HG03175 (cell line): ENCODE measurements around the gene NRG4.
A peak's percentile ranks its signal among the peaks of the same experiment; 100 is the strongest.
"Not testable (repeated sequence)": the region's sequence is repeated elsewhere in the genome, so short reads cannot be mapped to it uniquely, and the experiment has no call there.

Source experiments
- ATAC-seq: cut with Tn5 transposase; IDR thresholded peaks from one replicate; pipeline ENCODE4 v1.9.1; 2021; ENCODE audit warnings: mild to moderate bottlenecking, moderate library complexity; ENCODE audit not compliant: unreplicated experiment

NRG4 gene, protein sequence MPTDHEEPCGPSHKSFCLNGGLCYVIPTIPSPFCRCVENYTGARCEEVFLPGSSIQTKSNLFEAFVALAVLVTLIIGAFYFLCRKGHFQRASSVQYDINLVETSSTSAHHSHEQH

DNA sequence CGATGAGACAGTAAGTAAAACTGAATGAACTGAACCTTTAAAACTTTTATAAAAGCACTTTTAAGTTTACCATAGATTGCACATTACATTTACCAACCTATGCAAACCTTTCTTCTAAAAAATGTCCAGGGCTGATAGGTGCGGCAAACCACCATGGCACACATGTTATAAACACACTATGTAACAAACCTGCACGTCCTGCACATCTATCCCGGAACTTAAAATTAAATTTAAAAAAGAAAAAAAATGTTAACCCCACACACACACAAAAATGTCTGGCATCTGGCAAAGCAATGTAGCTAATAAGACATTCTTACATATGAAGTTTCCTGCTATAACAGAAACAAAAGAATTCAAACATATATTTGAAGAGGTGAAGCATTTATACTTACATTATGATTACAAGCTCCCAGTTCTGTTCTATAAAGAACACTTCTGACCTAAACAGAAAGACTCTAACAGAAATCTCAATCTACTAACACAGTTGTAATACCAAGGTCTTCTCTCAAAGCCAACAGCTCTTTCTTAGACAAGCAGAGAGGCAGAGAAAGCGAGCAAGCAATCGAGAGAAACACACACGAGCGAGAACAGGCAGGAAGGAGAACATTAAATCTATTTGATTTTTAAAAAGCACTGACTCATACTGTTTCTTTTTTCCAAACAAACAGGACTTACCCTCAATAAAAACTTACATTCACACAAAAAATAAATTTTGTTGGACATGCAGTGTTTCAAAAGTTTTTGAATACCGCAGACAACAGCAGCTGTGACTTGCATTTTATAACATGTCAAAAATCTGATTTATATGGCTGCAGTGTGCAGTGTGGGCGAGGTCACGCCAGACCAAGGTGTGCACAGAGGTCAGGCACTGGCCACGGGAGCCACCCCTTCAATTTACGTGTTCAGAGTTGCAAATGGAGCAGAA, at the start of gene NRG4:
Gene NRG4 (minus strand): TSS at position 798 of the 925 bp plus-strand sequence. CDS start 1,194 bp downstream, outside the sequence.
- no peak for ATAC-seq

DNA sequence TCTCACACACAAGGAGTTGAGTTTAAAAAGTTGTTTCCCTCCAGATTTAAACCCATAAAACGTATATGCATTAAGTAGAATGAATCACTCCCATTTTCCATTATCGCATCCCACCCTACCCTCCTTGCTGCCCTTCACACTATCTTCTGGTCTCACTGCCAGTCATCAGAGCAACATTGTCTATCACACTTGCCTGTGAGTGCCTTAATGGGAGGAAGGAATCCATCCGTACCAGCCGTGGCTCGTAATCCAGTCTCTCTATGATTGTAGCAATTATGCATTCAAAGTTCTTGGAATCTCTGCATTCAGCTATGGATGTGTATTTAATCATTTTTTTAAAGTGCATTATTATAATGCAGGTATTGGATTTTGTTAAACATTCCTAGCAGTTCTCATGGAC, 49.5 kb upstream of the NRG4 start:
- no peak for ATAC-seq

DNA sequence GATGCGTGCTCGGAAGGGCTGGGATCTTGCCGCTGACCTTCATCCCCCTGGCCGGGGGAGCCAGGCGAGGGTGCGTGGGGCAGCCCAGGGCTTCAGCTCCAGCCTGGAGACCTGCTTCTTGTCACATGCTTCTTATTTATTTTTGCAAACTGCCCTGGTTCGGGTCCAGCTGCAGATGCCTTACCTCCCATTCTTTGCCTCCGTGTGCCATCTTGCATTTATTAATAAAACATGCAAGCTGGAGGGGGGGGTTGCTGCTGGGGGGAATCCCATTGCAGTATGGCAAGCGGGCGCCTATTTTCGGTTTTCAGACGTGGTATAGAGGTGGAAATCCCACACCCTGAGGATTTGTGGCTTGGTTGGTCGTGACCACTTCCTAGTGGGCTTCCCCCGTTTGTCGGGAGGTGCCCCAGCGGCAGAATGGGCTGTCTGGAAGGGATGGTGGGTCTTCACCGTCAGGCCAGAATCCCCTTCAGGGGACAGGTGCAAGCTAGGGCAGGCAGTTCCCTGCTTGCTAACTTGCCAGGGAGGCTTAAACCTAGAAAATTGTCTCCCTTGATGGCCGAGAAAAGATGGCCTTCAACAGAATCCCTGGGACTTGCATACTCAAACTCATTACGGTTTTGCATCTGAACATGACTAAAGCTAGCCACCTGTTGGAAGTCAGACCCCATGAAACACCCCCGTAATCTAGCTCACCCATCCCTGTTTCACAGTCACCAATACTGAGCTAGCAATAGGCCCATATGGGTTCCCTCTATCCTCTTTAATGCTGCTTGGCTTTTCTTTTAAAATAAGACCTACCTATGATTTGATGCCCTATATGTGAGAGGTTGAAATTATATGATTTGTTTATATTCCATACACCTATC, 48.1 kb upstream of the NRG4 start:
- ATAC-seq, result no peak

DNA sequence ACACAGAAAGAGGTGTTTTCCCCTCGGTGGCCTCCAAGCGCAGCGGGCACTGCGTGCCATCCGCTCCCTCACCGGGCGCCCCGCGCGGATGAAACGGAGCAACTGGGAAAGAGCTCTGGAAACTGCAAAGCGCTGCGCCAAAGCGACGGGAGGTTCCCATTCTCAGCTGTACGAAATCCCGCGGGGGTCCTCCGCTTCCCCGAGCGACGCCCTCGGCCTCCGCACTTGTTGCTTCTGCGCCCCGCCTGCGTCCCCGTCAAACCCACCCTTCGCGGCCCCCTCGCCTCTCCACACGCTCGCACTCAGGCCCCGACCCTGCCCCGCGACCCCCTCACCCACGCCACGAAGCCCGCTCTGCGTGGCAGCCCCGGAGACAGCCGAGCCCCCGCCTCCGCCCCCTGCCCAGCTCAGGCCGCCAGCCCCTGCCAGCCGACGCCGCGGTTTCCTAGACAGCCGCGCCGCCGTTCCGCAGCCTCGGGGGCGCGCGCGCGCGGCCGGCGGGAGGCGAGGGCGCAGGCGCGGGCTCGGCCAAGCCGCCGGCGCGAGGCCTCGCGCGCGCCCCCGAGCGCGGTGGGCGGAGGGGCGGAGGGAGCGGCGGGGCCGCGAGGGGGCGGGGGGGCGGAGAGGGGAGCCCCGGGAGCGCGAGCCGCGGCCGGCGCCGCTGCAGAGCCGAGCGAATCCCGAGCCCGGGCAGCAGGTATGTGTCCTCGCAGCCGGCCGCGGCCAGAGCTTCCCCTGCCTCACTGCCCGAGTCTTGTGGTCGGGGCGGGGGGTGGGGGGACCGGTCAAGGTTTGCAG, 47.3 kb upstream of the NRG4 start, which contains the start of gene TMEM266:
Gene TMEM266 (plus strand): TSS at position 666 of the 798 bp plus-strand sequence. CDS start 74,279 bp downstream, outside the sequence.
- ATAC-seq, result no peak

DNA sequence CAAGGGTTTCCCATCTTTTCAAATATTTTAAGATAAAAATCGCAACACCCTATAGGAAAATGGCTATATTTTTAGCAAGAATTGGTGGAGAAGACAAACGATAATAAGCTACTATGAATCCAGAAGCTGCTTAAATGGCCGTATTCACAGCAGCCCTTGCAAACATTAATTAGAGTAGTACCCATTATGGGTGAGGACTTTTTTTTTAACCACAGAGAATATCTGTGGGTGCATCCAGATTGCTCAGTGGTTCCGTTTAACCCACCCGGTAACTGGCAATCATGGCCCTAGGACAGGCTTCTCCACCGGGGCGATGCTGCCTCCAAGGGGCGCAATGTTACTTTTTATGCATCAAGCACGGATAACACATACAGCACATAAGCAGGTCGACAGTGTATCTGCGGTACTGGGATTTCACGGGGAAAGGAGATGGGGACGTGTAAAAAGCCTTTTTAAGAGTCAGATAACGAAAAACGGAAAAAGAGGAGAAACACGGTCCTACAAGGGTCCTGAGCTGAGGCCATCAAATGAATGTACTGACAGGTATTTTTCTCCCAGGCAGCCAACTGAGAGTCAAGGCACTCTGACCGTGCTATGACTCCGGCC, 46.6 kb upstream of the NRG4 start:
- ATAC-seq, result no peak

DNA sequence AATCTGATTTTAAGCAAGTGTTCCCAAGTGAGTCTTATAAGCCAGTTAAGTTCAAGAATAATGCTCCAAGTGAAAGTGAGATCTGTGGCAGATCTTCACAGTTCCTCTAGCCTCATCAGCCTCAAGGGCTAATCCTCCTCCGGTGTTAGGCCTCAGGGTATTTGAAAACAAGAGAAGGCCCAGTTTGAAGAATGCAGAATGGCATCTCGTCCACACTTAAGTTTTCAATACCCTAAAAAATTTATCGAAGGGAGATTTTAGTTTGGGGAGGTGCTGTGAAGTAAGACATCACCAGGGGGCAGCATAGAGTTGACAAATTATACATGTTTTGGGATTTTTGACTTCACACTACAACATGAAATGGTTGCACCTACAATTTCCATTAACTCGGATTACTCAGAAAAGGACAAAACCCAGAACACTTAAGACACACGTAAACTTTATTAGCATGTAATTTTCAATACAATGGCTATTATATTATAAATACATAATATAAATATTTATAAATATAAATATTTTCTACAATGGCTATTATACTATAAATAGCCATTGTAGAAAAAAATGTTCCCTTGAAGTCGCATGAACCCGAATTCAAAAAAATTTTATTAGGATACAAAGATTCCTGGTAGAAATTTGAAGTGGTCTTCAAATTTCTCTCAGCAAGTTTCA, 45.2 kb upstream of the NRG4 start:
- ATAC-seq, result peak; percentile 22

DNA sequence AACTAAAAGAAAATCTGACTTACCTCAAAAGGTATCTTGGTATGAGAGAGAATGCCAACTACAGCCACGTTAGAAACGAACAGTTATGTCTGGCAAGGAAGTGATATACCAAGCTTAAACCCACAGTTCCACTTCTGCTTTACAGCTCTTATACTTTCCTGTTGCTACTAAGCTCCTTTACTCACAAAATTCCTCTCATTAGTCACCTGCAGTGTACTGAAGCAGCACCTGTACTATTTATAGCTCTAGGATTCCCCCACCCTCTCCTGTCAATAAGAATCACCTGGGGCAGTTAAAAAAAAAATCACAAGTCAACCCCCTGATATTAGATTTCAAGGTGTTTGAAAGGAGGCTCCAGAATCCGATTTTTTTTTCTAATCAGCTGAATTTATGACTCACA, 44.7 kb upstream of the NRG4 start:
- peak; percentile 52 for ATAC-seq

DNA sequence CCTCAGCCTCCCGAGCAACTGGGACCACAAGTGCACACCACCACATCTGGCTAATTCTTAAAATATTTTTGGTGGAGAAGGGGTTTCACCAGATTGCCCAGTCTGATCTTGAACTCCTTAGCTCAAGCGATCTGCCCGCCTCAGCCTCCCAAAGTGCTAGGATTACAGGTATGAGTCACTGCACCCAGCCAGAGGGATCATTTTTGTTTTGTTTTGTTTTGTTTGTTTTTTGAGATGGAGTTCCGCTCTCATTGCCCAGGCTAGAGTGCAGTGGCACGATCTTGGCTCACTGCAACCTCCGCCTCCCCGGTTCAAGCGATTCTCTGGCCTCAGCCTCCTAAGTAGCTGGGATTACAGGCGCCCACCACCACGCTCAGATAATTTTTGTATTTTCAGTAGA, 42.0 kb upstream of the NRG4 start:
- ATAC-seq, result not testable (repeated sequence)

DNA sequence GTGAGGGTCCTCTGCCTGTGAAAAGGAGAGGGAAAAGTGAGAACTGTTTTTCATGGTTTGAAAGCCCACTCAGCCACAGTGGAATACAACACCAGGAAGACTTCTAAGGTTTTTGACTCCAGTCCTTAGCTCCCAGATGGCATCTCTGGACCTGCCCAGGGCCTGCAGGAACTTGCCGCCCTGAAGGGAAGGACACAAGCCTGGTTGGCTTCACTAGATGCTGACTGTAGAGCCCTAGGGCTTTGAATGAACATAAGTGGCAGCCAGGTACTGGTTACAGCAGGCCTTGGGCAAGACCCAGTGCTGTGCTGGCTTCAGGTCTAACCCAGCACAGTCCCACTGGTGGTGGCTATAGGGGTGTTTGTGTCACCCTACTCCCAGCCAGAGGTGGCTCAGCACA, 26.3 kb upstream of the NRG4 start:
- no peak for ATAC-seq

DNA sequence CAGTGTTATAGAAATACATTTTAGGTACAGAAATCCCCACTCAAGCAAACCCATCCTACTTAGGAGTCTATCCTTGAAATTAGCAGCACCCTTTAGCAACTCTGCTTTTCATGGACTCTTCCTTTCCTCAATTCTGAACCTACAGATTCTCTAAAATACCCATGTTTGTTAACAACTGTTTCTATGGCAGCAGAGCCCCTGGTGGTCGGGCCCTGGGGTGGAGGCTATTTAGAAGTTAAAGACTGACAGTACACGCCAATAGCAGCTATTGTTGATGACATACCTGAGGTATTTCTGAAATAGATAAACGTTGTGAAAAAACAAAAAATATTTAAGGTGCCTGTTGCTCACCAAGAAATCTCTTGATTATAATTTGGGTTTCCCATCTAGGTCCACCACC, 23.4 kb upstream of the NRG4 start:
- ATAC-seq, result no peak

DNA sequence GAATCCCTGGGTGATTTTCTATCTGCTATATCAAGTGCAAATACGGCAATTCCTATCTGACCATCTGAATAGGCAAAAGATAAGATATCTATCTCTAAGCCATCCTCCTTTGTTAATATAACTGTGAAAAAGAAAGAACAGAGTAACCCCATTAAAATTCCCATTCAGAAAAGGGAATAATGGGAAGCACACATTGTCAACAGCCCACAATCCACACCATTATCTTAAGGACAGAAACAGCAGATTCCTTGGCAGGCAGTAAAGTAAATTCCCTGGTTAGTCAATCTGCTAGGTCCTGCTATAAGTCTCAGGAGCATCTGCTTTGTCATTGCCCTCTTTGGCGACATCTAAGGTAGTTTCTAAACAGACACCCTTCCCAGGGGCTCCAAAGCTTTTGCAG, 21.9 kb upstream of the NRG4 start:
- ATAC-seq, result no peak

DNA sequence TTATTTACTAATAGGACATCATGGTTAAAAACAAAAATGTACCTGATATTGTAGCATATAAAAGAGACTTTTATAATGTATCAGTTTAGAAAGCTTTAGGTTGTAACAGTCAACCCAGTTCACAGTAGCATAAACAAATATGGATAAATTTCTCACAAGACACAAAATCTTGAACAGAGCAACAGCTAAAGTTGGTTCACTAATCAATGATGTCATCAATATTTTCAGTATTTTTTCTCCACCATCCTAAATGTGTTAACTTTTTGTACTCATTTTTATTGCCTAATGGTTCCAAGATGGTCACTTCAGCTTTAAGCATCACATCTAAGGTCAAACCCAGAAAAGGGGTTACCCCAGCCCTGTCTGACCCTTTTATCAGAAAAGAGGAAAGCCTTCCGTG, 21.2 kb upstream of the NRG4 start:
- ATAC-seq, result no peak

DNA sequence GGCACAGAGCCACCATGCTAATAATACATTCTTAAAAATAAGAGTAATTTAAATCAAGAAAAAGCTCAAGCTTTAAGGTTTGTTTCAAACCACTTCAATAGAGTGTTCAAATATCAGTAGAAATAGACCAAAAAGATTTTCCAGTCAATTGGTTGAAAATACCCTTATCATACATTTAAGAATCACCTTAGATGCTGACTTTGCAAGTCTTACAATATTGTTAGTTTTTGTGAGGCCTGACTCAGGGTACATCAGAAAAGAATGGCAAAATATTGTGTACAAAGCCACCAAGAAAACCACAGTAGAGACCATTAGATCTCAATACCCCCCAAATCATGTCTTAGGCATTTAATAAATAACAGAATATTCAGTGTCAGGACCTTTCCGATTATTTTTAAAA, 19.8 kb upstream of the NRG4 start:
- ATAC-seq, result no peak

DNA sequence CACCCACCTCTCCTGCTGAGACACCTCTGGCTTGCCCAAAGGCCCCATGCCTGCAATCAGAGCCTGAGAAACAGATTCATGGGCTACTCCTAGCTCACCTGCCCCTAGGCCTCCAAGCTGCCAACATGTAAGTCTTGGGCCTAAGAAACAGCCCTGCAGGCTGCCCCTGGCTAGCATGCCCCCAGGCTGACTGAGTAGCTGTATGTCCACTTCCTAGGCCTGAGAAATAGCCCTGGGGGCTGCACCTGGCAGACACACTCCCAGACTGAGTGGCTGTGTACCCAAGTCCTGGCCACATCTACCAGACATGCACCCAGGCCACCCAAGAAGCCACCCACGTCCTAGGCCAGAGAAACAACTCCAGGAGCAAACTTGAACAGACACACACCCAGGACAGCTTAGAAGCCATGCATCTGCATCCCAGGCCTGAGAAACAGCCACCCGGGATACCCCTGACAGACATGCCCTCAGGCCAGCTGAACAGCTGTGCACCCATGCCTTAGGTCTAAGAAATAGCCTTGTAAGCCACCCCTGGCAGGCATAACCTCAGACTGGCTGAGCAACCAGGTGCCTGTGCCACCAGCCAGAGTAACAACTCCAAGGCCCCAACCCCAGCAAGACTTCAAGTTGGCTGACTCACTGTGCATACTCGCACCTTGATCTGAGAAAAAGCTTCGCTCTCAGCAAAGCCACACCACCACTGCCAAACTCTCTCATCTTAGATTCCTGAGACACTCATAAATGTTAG, 12.0 kb upstream of the NRG4 start:
- ATAC-seq, result no peak

DNA sequence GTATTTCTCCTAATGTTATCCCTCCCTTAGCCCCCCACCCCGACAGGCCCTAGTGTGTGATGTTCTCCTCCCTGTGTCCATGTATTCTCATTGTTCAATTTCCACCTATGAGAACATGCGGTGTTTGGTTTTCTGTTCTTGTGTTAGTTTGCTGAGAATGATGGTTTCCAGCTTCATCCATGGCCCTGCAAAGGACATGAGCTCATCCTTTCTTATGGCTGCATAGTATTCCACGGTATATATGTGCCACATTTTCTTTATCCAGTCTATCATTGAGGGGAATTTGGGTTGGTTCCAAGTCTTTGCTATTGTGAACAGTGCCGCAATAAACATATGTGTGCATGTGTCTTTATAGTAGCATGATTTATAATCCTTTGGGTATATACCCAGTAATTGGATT, 1.2 kb upstream of the NRG4 start:
- ATAC-seq, result not testable (repeated sequence)

DNA sequence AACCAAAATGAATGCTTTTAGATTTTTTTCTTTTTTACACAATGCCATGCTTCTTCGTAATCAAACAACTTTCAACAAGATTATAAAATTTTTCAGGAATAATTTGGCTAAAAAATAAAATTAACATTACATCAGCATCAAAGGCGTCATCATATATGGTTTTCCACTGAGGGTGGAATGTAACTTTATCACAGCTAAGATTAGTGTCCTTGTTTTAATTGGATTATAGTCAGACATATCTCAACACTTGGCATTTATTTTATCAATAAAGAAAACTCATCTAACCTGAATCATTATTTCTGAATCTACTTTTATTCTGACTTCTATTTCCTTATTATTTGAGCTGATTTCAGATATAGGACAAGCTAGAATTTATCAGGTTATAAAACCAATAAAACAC, 1.6 kb downstream of the NRG4 start:
- no peak for ATAC-seq

DNA sequence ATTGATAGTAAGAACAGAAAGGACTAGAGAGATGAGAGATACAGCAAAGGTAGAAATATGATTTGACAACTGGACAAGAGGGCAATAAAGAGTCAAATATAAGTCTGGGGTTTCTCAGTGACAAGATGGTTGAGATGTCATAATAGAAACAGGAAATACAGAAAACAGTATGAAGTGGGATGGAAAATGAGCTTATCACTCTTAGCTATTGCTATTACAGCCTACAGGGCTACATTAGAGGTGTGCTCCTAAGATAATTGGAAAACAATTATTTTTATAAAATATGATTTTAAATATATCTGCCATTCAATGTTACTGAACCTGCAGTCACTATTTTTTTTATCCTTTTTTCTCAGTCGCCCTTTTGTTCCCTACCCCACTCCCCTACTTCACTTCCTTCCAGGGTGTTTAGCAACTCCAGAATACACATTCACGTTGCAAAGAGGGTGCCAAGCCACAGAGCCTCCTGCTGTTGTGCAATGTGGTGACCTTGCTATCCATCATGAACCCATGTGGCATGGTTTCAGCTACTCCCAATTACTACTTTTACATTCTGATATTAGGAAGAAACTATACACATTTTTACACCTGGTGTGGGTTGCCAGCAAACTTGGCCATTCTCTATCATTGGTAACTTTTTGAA, 6.0 kb downstream of the NRG4 start:
- ATAC-seq, result no peak

DNA sequence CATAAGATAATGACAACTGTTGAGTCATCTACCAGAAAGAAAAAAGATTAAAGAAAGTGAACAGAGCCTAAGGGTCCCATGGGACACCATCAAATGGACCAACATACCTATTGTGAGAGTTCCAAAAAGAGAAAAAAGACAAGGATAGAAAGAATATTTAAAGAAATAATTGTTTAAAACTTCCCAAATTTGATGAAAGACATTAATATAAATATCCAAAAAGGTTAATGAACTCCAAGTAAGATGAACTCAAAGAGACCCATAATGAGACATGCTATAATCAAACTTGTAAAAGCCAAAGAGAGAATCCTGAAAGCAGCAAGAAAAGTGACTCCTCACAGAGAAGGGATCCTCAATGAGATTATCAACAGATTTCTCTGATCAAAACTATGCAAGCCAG, 8.9 kb downstream of the NRG4 start:
- no peak for ATAC-seq
